ENCODE measurements around the gene CALM1. TPM values are rescaled to one million over a fixed set of nuclear protein-coding genes. Genes with fewer than 3 reads are reported as not detected.
A peak's percentile ranks its signal among the peaks of the same experiment; 100 is the strongest.

The CALM1 gene
- total RNA-seq, 2 donors from 2014 or later: 237 to 287 TPM

DNA sequence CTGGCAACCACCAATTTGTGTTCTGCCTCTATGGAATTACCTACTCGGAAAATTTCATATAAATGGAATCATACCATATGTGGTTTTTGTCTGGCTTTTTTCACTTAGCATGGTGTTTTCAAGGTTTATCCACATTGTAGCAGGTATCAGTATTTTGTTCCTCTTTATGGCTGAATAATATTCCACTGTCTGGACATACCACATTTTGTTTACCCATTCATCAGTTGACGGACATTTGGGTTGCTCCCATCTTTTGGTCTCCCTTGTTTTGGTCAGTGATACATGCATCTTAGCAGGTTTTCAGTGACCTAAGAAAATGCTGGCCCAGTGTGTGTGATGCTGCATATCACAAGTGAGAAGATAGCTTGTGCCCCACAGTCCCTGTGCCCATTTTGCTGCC lies 21.2 kb downstream of the CALM1 start:
- WGBS: 100% methylated on average over 2 of the region's 2 CpGs
- no peaks in the 10 kb centered on the region for H3K27me3 ChIP-seq (replicated peaks; ENCODE audit: insufficient read depth)
- no peaks in the 10 kb centered on the region for H3K9me3 ChIP-seq
- H3K36me3 ChIP-seq: no peaks in the 10 kb centered on the region
- intact Hi-C loops (cut with DNase I): no loop called here
- DNase-seq (ENCODE audit: low spot score): no peak
- no peak for TF ChIP-seq POLR2A (IDR thresholded peaks at IDR 0.05)
- H3K27ac ChIP-seq: no peak overlapping the region
- no peaks in the 10 kb centered on the region for H3K4me1 ChIP-seq (replicated peaks)
- H3K4me3 ChIP-seq: no peak overlapping the region

DNA sequence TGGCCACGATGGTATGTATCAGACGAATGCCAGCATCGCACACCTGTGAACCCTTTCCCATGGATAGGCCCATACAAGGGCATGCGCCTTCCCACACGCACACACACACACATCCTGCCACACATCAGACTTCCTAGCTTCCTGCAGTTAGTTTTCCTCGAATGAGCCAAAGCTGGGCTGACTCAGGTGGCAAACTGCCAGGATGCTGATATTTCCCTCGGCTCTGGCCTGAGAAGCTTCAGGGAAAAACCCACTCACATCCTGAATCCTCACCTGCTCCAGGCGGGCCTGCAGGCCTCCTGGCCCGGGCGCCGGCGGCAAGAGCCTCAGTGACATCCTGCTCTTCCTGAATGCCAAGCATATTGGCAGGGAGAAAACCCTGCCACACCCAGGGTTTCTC lies 22.4 kb downstream of the CALM1 start:
- H3K27ac ChIP-seq: no peak overlapping the region
- H3K36me3 ChIP-seq: no peaks in the 10 kb centered on the region
- H3K9me3 ChIP-seq: no peaks in the 10 kb centered on the region
- no peak overlapping the region for H3K4me3 ChIP-seq
- H3K27me3 ChIP-seq (replicated peaks; ENCODE audit: insufficient read depth): no peaks in the 10 kb centered on the region
- peak; percentile 49 for DNase-seq (ENCODE audit: low spot score)
- WGBS: 25% methylated on average over 12 of the region's 12 CpGs
- H3K4me1 ChIP-seq (replicated peaks): no peaks in the 10 kb centered on the region
- intact Hi-C loops (cut with DNase I): no loop called here
- TF ChIP-seq POLR2AphosphoS5 (IDR thresholded peaks at IDR 0.05) (peak; percentile 8), POLR2A (IDR thresholded peaks at IDR 0.05) (no peak)
- TF ChIP-seq, protein P1, sequence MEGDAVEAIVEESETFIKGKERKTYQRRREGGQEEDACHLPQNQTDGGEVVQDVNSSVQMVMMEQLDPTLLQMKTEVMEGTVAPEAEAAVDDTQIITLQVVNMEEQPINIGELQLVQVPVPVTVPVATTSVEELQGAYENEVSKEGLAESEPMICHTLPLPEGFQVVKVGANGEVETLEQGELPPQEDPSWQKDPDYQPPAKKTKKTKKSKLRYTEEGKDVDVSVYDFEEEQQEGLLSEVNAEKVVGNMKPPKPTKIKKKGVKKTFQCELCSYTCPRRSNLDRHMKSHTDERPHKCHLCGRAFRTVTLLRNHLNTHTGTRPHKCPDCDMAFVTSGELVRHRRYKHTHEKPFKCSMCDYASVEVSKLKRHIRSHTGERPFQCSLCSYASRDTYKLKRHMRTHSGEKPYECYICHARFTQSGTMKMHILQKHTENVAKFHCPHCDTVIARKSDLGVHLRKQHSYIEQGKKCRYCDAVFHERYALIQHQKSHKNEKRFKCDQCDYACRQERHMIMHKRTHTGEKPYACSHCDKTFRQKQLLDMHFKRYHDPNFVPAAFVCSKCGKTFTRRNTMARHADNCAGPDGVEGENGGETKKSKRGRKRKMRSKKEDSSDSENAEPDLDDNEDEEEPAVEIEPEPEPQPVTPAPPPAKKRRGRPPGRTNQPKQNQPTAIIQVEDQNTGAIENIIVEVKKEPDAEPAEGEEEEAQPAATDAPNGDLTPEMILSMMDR (IDR thresholded peaks at IDR 0.05): no peak

DNA sequence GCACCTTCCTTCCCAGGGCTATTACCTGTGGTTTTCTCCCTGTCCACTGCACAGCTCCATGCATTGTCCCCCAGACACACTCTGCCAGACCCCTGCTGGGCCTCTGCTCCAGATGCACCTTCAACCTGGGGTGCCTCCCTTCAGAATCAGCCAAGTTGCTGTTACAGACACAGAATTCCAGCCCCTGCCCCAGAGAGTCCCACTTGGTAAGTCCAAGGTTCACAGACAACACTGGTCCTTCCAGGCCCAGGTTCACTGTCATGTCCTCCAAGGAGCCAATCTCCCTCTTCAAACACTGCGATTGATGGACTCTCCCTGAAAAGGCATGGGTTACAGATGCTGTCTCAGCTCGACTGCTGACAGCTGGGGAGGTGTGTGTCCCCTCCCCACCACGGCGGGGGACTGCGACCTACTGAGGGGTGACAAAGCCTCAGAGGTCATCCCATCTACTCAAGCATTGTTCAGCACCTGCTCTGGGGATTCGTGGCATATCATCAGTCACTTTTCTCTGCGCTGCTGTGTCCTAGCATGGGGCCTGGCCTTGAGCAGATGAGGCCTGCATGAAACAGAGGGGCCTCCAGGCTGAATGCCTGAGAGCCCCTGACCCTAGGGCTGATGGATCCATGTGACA lies 24.3 kb downstream of the CALM1 start:
- TF ChIP-seq, protein P1 (IDR thresholded peaks at IDR 0.05): no peak
- no peak for TF ChIP-seq POLR2A (IDR thresholded peaks at IDR 0.05)
- TF ChIP-seq POLR2AphosphoS5 (IDR thresholded peaks at IDR 0.05): no peak
- intact Hi-C loops (cut with DNase I): no loop called here
- no peaks in the 10 kb centered on the region for H3K36me3 ChIP-seq
- H3K4me1 ChIP-seq (replicated peaks): no peaks in the 10 kb centered on the region
- H3K9me3 ChIP-seq: no peaks in the 10 kb centered on the region
- no peak overlapping the region for H3K4me3 ChIP-seq
- WGBS: 89% methylated on average over 7 of the region's 7 CpGs
- H3K27ac ChIP-seq: no peak overlapping the region
- H3K27me3 ChIP-seq (replicated peaks; ENCODE audit: insufficient read depth): no peaks in the 10 kb centered on the region
- no peak for DNase-seq (ENCODE audit: low spot score)

DNA sequence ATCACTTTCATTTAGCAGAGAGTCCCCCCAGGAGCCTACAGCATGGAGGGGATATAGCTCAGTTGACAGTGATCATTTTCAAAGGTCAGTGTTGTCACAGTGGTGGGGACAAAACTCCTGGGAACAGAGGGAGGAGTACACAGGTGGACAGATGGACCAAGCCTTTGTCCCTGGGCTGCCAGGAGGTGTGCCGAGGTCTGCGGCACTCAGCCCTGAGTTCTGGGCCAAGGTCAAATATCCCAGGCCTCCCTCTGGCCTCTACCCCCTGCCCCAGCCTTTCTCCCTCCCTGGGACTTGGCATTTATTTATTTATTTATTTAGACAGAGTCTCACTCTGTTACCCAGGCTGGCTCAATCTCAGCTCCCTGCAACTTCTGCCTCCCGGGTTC lies 24.8 kb downstream of the CALM1 start:
- Histone ChIP-seq H3K27ac (no peak overlapping the region), H3K4me3 (no peak overlapping the region), H3K4me1 (replicated peaks) (no peaks in the 10 kb centered on the region), H3K9me3 (no peaks in the 10 kb centered on the region), H3K27me3 (replicated peaks; ENCODE audit: insufficient read depth) (no peaks in the 10 kb centered on the region), H3K36me3 (no peaks in the 10 kb centered on the region)
- TF ChIP-seq POLR2AphosphoS5 (IDR thresholded peaks at IDR 0.05) (no peak), POLR2A (IDR thresholded peaks at IDR 0.05) (no peak)
- TF ChIP-seq, protein P1 (IDR thresholded peaks at IDR 0.05): no peak
- WGBS: 96% methylated on average over 3 of the region's 3 CpGs
- no peak for DNase-seq (ENCODE audit: low spot score)
- intact Hi-C loops (cut with DNase I): no loop called here

DNA sequence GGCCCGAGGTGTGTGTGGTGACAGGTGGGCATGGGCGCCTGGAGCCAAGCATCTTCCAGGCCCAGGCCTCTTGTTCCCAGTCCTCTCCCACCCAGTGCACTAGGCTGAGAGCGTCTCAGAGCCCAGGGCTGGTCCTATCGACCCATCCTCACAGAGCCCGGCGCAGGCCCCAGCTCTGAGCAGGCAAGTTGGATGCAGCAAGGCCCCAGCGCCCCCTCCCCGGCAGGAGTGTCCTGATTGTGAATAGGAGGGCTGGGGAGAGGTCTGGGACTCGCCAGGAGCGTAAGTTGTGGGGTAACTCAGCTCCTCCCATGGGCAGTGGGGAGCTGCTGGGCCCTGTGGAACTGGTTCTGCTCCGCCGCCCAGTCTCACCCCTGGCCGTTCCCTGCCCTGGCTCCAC lies 26.3 kb downstream of the CALM1 start:
- H3K4me3 ChIP-seq: no peak overlapping the region
- H3K27ac ChIP-seq: no peak overlapping the region
- H3K9me3 ChIP-seq: no peaks in the 10 kb centered on the region
- intact Hi-C loops (cut with DNase I): no loop called here
- H3K27me3 ChIP-seq (replicated peaks; ENCODE audit: insufficient read depth): no peaks in the 10 kb centered on the region
- DNase-seq (ENCODE audit: low spot score): no peak
- no peaks in the 10 kb centered on the region for H3K36me3 ChIP-seq
- no peaks in the 10 kb centered on the region for H3K4me1 ChIP-seq (replicated peaks)
- WGBS: 80% methylated on average over 13 of the region's 13 CpGs
- TF ChIP-seq POLR2AphosphoS5 (IDR thresholded peaks at IDR 0.05) (no peak), POLR2A (IDR thresholded peaks at IDR 0.05) (no peak)
- TF ChIP-seq, protein P1 (IDR thresholded peaks at IDR 0.05): no peak

All from prostate gland (tissue), 2 donors.